K562 (cell line): ENCODE measurements around the gene XYLB. TPM values are rescaled to one million over a fixed set of nuclear protein-coding genes. Genes with fewer than 3 reads are reported as not detected.
A peak's percentile ranks its signal among the peaks of the same experiment; 100 is the strongest.

Source experiments
- ARNT ChIP-seq, 2 experiments: fragments of 450-650 bp; IDR thresholded peaks; 2 replicates each; pipeline ENCODE4 v1.6.1; 2016; ENCODE audit warnings: mild to moderate bottlenecking in 1 of 2
- CBX3 ChIP-seq, 2 experiments: IDR thresholded peaks; 1 replicate in 1 of 2; 2 replicates in 1 of 2; pipeline ENCODE4 v1.6.1; 2012; ENCODE audit warnings: inconsistent platforms in 2 of 2, low read length in 2 of 2, borderline replicate concordance in 1 of 2, control low read depth in 1 of 2
- CSDE1 ChIP-seq, 2 experiments: fragments of 450-650 bp; IDR thresholded peaks; 2 replicates each; pipeline ENCODE4 v1.6.1; 2016; ENCODE audit warnings: mild to moderate bottlenecking in 1 of 2
- FOSL1 ChIP-seq: fragments of 200-800 bp; sonication (Bioruptor generic); conservative IDR thresholded peaks from 2 replicates; pipeline ENCODE4 v1.6.1; 2016; ENCODE audit warnings: missing genetic modification characterization, missing compliant biosample characterization
- GTF2E2 ChIP-seq: fragments of 200-800 bp; sonication (Bioruptor generic); IDR thresholded peaks from 2 replicates; pipeline ENCODE4 v1.6.1; 2016; ENCODE audit warnings: missing genetic modification characterization, missing compliant biosample characterization
- MCM5 ChIP-seq: fragments of 450-650 bp; IDR thresholded peaks from 2 replicates; pipeline ENCODE4 v1.6.1; 2016; ENCODE audit warnings: low read depth
- NFIX ChIP-seq: fragments of 250-450 bp; sonication (Bioruptor Pico); IDR thresholded peaks from 2 replicates; pipeline ENCODE4 v1.4.0; 2020; ENCODE audit warnings: low read depth, mild to moderate bottlenecking, moderate library complexity
- NR2F6 ChIP-seq: fragments of 450-650 bp; formaldehyde crosslinking; IDR thresholded peaks from 2 replicates; pipeline ENCODE4 v1.4.0; 2020; ENCODE audit warnings: mild to moderate bottlenecking
- RBFOX2 ChIP-seq: fragments of 200-400 bp; formaldehyde crosslinking; IDR thresholded peaks from 2 replicates; pipeline ENCODE4 v1.6.1; 2017; ENCODE audit warnings: low read depth, mild to moderate bottlenecking, low read length, moderate library complexity
- RBM15 ChIP-seq: fragments of 200-400 bp; formaldehyde crosslinking; IDR thresholded peaks from 2 replicates; pipeline ENCODE4 v1.6.1; 2018; ENCODE audit warnings: mild to moderate bottlenecking, low read length, moderate library complexity; ENCODE audit not compliant: insufficient read depth
- SMAD4 ChIP-seq: fragments of 250-450 bp; sonication (Bioruptor Pico); conservative IDR thresholded peaks from 2 replicates; pipeline ENCODE4 v1.8.0; 2021; ENCODE audit warnings: inconsistent platforms, mild to moderate bottlenecking, moderate library complexity
- TRIM28 ChIP-seq: fragments of 450-650 bp; IDR thresholded peaks from 2 replicates; pipeline ENCODE4 v1.6.1; 2017
- ZNF274 ChIP-seq: IDR thresholded peaks from 2 replicates; pipeline ENCODE4 v1.6.1; 2011; ENCODE audit warnings: low read depth, mild to moderate bottlenecking, low read length, moderate library complexity, borderline replicate concordance
- ZNF445 ChIP-seq: fragments of 250-450 bp; sonication (Bioruptor Pico); IDR thresholded peaks from 2 replicates; pipeline ENCODE4 v1.4.0; 2020; ENCODE audit warnings: low read depth, mild to moderate bottlenecking, moderate library complexity
- ZNF589 ChIP-seq: fragments of 200-800 bp; sonication (Bioruptor generic); IDR thresholded peaks from 2 replicates; pipeline ENCODE4 v1.6.1; 2016; ENCODE audit warnings: low read depth, missing genetic modification characterization, missing compliant biosample characterization
- ZNF764 ChIP-seq: fragments of 250-450 bp; sonication (Bioruptor Pico); IDR thresholded peaks from 2 replicates; pipeline ENCODE4 v1.4.0; 2020; ENCODE audit warnings: low read depth, mild to moderate bottlenecking, moderate library complexity
- ZNF830 ChIP-seq: fragments of 250-450 bp; sonication (Bioruptor Pico); IDR thresholded peaks from 2 replicates; pipeline ENCODE4 v1.5.0; 2021; ENCODE audit warnings: mild to moderate bottlenecking
- polyA plus RNA-seq, 8 experiments: library from polyadenylated mRNA; depleted of rRNA in 4 of 8; stranded (reverse) in 5 of 8; unstranded in 3 of 8; fragments of >200 nt; fragmentation: Nextera tagmentation in 2 of 8; fragmentation: Illumina TruSeq in 1 of 8; extraction: Ambion mirVana in 2 of 8; extraction: Trizol in 1 of 8; gene quantifications; 2 replicates each; pipeline versions ENCODE4 v1.2.1 to v1.2.3, GENCODE V29; 2011 to 2014; ENCODE audit warnings: inconsistent platforms in 1 of 8, missing spikeins in 1 of 8
- total RNA-seq, 7 experiments: library from RNA; depleted of rRNA in 6 of 7; stranded (reverse); fragments of >200 nt in 6 of 7; fragmentation: Illumina TruSeq in 2 of 7; extraction: Trizol in 2 of 7; gene quantifications; 2 replicates each; pipeline versions ENCODE4 v1.2.1 to v1.2.3, GENCODE V29; 2011 to 2021; ENCODE audit warnings: low replicate concordance in 1 of 7
- TF ChIP-seq, protein P1 (sequence below), 2 experiments: fragments of 450-650 bp in 1 of 2; sonication (generic) in 1 of 2; formaldehyde crosslinking in 1 of 2; IDR thresholded peaks in 1 of 2; conservative IDR thresholded peaks in 1 of 2; 2 replicates each; pipeline versions ENCODE4 v1.6.1 to v1.8.1; 2016 to 2023; ENCODE audit warnings: mild to moderate bottlenecking in 2 of 2, moderate library complexity in 2 of 2, inconsistent platforms in 1 of 2, missing genetic modification reagents in 1 of 2
- TF ChIP-seq, protein P2 (sequence below): fragments of 450-650 bp; formaldehyde crosslinking; IDR thresholded peaks from 2 replicates; pipeline ENCODE4 v1.4.0; 2022; ENCODE audit warnings: missing genetic modification characterization
- TF ChIP-seq, protein P3 (sequence below), 2 experiments: fragments of 150-350 bp in 1 of 2; IDR thresholded peaks; 2 replicates each; pipeline ENCODE4 v1.6.1; 2012 to 2016; ENCODE audit warnings: low read depth in 2 of 2, low read length in 2 of 2, mild to moderate bottlenecking in 1 of 2, moderate library complexity in 1 of 2
- TF ChIP-seq, protein P4 (sequence below): sonication (generic); formaldehyde crosslinking; IDR thresholded peaks from 2 replicates; pipeline ENCODE4 v1.8.0; 2022; ENCODE audit warnings: mild to moderate bottlenecking, low read depth, missing genetic modification reagents

The XYLB gene
- total and polyA plus RNA-seq, 9 of the 15 experiments (the other 6 are each of a cell fraction or from before 2014, with no cell fraction given): 4.0 to 20.2 (median 13.2) TPM

DNA sequence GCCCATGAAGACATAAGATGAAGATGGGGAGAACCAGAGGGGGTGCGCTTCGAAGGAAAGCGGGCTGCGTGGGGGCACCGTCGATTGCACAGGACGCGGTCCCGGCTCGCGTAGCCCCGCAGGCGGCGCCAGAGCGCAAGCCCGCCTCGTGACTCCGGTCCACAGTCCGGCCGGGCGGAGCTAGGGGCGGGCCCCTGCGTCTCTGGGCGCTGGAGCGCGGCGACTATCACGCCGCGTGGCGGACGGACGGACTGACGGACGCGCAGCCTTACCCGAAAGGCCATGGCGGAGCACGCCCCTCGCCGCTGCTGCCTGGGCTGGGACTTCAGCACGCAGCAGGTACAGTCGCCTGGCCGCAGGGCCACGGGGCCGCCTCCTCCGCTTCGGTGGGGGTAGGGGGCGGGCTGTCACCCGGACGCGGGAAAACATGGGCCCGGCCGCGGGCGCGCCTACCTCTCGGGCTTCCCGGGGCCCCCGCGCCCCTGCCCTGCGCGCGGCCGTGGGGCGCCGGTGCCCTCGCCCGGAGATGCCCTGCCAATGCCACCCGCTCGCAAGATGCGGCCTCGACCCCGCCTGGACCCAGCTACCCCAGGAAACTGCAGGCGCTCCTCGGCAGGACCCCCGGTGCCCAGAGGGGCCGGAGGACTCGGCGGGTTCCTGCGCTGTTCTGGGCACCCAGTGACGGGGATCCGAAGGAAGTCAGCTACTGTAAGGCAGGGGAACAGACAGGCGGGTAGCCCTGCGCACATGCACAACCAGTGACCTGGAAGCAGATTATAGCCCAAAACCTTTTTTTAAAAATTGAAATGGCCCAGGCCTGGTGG lies at the start of gene XYLB (continued):
- TF ChIP-seq, protein P1, sequence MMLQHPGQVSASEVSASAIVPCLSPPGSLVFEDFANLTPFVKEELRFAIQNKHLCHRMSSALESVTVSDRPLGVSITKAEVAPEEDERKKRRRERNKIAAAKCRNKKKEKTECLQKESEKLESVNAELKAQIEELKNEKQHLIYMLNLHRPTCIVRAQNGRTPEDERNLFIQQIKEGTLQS (IDR thresholded peaks at IDR 0.05): no peak
- TF ChIP-seq, protein P1 (CRISPR knock-in tag; conservative IDR thresholded peaks at IDR 0.05): peak; percentile 80
- peak; percentile 13; the same call in 1 of the 2 replicates for TF ChIP-seq FOSL1 (tag)
- peak in 1 of 2 experiments; percentile 95; a peak in 2 of 3 replicates for TF ChIP-seq CBX3 (IDR thresholded peaks at IDR 0.05; ENCODE audit: borderline replicate concordance in 1 of 2, low read length in 2 of 2)
- peak; percentile 9; the same call in 1 of the 2 replicates for TF ChIP-seq ZNF830 (CRISPR knock-in tag)
- peak; percentile 87 for TF ChIP-seq SMAD4 (CRISPR knock-in tag)
- no peak for TF ChIP-seq GTF2E2 (tag)
- TF ChIP-seq ARNT (IDR thresholded peaks at IDR 0.05): no peak
- no peak for TF ChIP-seq NR2F6 (CRISPR knock-in tag)
- TF ChIP-seq ZNF764 (CRISPR knock-in tag): no peak
- TF ChIP-seq, protein P2, sequence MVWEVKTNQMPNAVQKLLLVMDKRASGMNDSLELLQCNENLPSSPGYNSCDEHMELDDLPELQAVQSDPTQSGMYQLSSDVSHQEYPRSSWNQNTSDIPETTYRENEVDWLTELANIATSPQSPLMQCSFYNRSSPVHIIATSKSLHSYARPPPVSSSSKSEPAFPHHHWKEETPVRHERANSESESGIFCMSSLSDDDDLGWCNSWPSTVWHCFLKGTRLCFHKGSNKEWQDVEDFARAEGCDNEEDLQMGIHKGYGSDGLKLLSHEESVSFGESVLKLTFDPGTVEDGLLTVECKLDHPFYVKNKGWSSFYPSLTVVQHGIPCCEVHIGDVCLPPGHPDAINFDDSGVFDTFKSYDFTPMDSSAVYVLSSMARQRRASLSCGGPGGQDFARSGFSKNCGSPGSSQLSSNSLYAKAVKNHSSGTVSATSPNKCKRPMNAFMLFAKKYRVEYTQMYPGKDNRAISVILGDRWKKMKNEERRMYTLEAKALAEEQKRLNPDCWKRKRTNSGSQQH (CRISPR knock-in tag): no peak
- TF ChIP-seq CSDE1 (IDR thresholded peaks at IDR 0.05): no peak
- TF ChIP-seq, protein P3, sequence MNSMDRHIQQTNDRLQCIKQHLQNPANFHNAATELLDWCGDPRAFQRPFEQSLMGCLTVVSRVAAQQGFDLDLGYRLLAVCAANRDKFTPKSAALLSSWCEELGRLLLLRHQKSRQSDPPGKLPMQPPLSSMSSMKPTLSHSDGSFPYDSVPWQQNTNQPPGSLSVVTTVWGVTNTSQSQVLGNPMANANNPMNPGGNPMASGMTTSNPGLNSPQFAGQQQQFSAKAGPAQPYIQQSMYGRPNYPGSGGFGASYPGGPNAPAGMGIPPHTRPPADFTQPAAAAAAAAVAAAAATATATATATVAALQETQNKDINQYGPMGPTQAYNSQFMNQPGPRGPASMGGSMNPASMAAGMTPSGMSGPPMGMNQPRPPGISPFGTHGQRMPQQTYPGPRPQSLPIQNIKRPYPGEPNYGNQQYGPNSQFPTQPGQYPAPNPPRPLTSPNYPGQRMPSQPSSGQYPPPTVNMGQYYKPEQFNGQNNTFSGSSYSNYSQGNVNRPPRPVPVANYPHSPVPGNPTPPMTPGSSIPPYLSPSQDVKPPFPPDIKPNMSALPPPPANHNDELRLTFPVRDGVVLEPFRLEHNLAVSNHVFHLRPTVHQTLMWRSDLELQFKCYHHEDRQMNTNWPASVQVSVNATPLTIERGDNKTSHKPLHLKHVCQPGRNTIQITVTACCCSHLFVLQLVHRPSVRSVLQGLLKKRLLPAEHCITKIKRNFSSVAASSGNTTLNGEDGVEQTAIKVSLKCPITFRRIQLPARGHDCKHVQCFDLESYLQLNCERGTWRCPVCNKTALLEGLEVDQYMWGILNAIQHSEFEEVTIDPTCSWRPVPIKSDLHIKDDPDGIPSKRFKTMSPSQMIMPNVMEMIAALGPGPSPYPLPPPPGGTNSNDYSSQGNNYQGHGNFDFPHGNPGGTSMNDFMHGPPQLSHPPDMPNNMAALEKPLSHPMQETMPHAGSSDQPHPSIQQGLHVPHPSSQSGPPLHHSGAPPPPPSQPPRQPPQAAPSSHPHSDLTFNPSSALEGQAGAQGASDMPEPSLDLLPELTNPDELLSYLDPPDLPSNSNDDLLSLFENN (IDR thresholded peaks at IDR 0.05; ENCODE audit: low read depth in 2 of 2, low read length in 2 of 2): no peak
- TF ChIP-seq RBM15: no peak
- TF ChIP-seq ZNF445: no peak
- peak; percentile 92 for TF ChIP-seq RBFOX2
- TF ChIP-seq MCM5: no peak
- no peak for TF ChIP-seq NFIX
- TF ChIP-seq, protein P4, sequence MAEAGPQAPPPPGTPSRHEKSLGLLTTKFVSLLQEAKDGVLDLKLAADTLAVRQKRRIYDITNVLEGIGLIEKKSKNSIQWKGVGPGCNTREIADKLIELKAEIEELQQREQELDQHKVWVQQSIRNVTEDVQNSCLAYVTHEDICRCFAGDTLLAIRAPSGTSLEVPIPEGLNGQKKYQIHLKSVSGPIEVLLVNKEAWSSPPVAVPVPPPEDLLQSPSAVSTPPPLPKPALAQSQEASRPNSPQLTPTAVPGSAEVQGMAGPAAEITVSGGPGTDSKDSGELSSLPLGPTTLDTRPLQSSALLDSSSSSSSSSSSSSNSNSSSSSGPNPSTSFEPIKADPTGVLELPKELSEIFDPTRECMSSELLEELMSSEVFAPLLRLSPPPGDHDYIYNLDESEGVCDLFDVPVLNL: peak; percentile 50
- no peak for TF ChIP-seq TRIM28
- no peak for TF ChIP-seq ZNF274
- TF ChIP-seq ZNF589 (CRISPR knock-in tag): peak; percentile 46; the same call in 1 of the 2 replicates
